ENCODE results near the gene ZNF662. TPM values are rescaled to one million over a fixed set of nuclear protein-coding genes. Genes with fewer than 3 reads are reported as not detected.

ZNF662 gene
- total and polyA plus RNA-seq, 2 of the 13 experiments (the other 11 are each of a cell fraction or from before 2014, with no cell fraction given) = not detected

GRCh38 chr3:42880601-42881451, 25.1 kb upstream of the ZNF662 start (continued):
- TF ChIP-seq ZSCAN5A (CRISPR knock-in tag; IDR thresholded peaks at IDR 0.05; ENCODE audit: borderline replicate concordance) = 0 out of 2 replicates have a peak, but pooled peaks have one; percentile 51
- TF ChIP-seq TRIM24 (CRISPR knock-in tag; IDR thresholded peaks at IDR 0.05) = no peak
- TF ChIP-seq TBX2 (CRISPR knock-in tag; IDR thresholded peaks at IDR 0.05; ENCODE audit: borderline replicate concordance) = peak; percentile 91
- TF ChIP-seq EHMT2 (IDR thresholded peaks at IDR 0.05; ENCODE audit: borderline replicate concordance, low read depth, low read length) = no peak
- no peak for TF ChIP-seq CREB3 (CRISPR knock-in tag; IDR thresholded peaks at IDR 0.05)
- no peak for TF ChIP-seq ZBTB43 (CRISPR knock-in tag; conservative IDR thresholded peaks at IDR 0.05)
- TF ChIP-seq ZBTB1 (CRISPR knock-in tag; IDR thresholded peaks at IDR 0.05; ENCODE audit: borderline replicate concordance) = no peak
- no peak for TF ChIP-seq PAWR (CRISPR knock-in tag; IDR thresholded peaks at IDR 0.05; ENCODE audit: borderline replicate concordance)
- no peak for TF ChIP-seq ZNF382 (CRISPR knock-in tag; IDR thresholded peaks at IDR 0.05; ENCODE audit: borderline replicate concordance)
- peak; percentile 32; the same call in 1 of the 2 replicates for TF ChIP-seq GATAD1 (CRISPR knock-in tag; IDR thresholded peaks at IDR 0.05)
- TF ChIP-seq ZNF230 (CRISPR knock-in tag; IDR thresholded peaks at IDR 0.05) = peak; percentile 55; the same call in 1 of the 2 replicates
- TF ChIP-seq AKAP8 (CRISPR knock-in tag; IDR thresholded peaks at IDR 0.05) = no peak
- no peak for TF ChIP-seq ZNF329 (CRISPR knock-in tag; IDR thresholded peaks at IDR 0.05; ENCODE audit: low read depth)
- no peak for TF ChIP-seq ZNF564 (CRISPR knock-in tag; IDR thresholded peaks at IDR 0.05)
- peak; percentile 40; the same call in 1 of the 2 replicates for TF ChIP-seq PITX1 (CRISPR knock-in tag; IDR thresholded peaks at IDR 0.05)
- no peak for TF ChIP-seq IRF9 (CRISPR knock-in tag; IDR thresholded peaks at IDR 0.05; ENCODE audit: borderline replicate concordance)
- TF ChIP-seq ATF6 (CRISPR knock-in tag; conservative IDR thresholded peaks at IDR 0.05) = no peak
- no peak for TF ChIP-seq ZBTB46 (CRISPR knock-in tag; IDR thresholded peaks at IDR 0.05; ENCODE audit: borderline replicate concordance)
- no peak for TF ChIP-seq MXI1 (IDR thresholded peaks at IDR 0.05; ENCODE audit: borderline replicate concordance, low read depth, low read length)
- no peak for TF ChIP-seq PHF8 (CRISPR knock-in tag; IDR thresholded peaks at IDR 0.05)
